Small intestine (tissue), 7 donors: Measurements from ENCODE around the gene OPHN1. TPM values are rescaled to one million over a fixed set of nuclear protein-coding genes. Genes with fewer than 3 reads are reported as not detected.
"Not testable (repeated sequence)": the region's sequence is repeated elsewhere in the genome, so short reads cannot be mapped to it uniquely, and the experiment has no call there.

ENCODE experiments used
- DNase-seq, 2 donors: peaks; one replicate each; pipeline versions ENCODE4 v3.0.0 to v3.0.0-alpha.2; 2013
- FAIRE-seq: peaks from 2 replicates; lab custom pipeline; 2012; peaks lifted over from hg19 to GRCh38; lab: Jason Lieb, UNC
- H3K27ac ChIP-seq, 3 donors: one replicate each; pipeline ENCODE4 v1.5.1; 2013; ENCODE audit warnings: low read length in 2 of 3, mild to moderate bottlenecking in 2 of 3, control low read depth in 1 of 3, inconsistent platforms in 1 of 3, low read depth in 1 of 3, moderate library complexity in 1 of 3
- H3K27me3 ChIP-seq, 3 donors: one replicate each; pipeline ENCODE4 v1.6.1; 2013; ENCODE audit warnings: low read length in 3 of 3, inconsistent platforms in 1 of 3; ENCODE audit not compliant: control insufficient read depth in 3 of 3, insufficient read depth in 3 of 3
- H3K36me3 ChIP-seq, 3 donors: one replicate each; pipeline ENCODE4 v1.6.1; 2013; ENCODE audit warnings: low read length in 3 of 3, inconsistent platforms in 1 of 3, low read depth in 1 of 3, mild to moderate bottlenecking in 1 of 3, moderate library complexity in 1 of 3; ENCODE audit not compliant: control insufficient read depth in 3 of 3, insufficient read depth in 2 of 3
- H3K4me1 ChIP-seq, 3 donors: one replicate each; pipeline ENCODE4 v1.6.1; 2013; ENCODE audit warnings: low read length in 2 of 3, inconsistent platforms in 1 of 3, low read depth in 1 of 3, mild to moderate bottlenecking in 1 of 3, moderate library complexity in 1 of 3; ENCODE audit not compliant: control insufficient read depth in 3 of 3, insufficient read depth in 2 of 3
- H3K4me3 ChIP-seq, 3 donors: one replicate each; pipeline ENCODE4 v1.5.1; 2013; ENCODE audit warnings: low read length in 3 of 3, control low read depth in 1 of 3, inconsistent platforms in 1 of 3, low read depth in 1 of 3, mild to moderate bottlenecking in 1 of 3, moderate library complexity in 1 of 3
- H3K9me3 ChIP-seq, 2 donors: one replicate each; pipeline ENCODE4 v1.6.1; 2013; ENCODE audit warnings: low read depth in 1 of 2, low read length in 1 of 2; ENCODE audit not compliant: control insufficient read depth in 2 of 2, insufficient read depth in 1 of 2
- WGBS, 3 donors: extraction: QIAGEN DNeasy Blood & Tissue Kit; methylation state at CpG; one replicate each; pipeline ENCODE4 v1.1.7; 2013; 5-methylcytosine and 5-hydroxymethylcytosine counted together
- polyA plus RNA-seq, 4 donors: library from polyadenylated mRNA; stranded (reverse) in 3 of 4; unstranded in 1 of 4; fragments of 200-250 nt in 3 of 4; fragments of 120-200 nt in 1 of 4; gene quantifications; one replicate each; pipeline versions ENCODE4 v1.2.1 to v1.2.3, GENCODE V29; 2013
- donor health status: healthy with polysubstance abuse.
- donor health status: control.
- donor health status: control.
- donor health status: Bipolar disorder and iron deficiency.
- donor health status: healthy.

The OPHN1 gene
- polyA plus RNA-seq, 4 donors = 0.89 to 6.3 (median 3.0) TPM

- no peaks in the 10 kb centered on the region for H3K9me3 ChIP-seq
- no peaks in the 10 kb centered on the region for H3K36me3 ChIP-seq
- FAIRE-seq (no peak), DNase-seq (no peak)
- WGBS, 3 donors = 47 to 68% (median 58%) methylated on average over 4 of the region's 4 CpGs
- H3K27me3 ChIP-seq = no peaks in the 10 kb centered on the region
- no peaks in the 10 kb centered on the region for H3K4me1 ChIP-seq
- no peak overlapping the region for H3K27ac ChIP-seq
- no peak overlapping the region for H3K4me3 ChIP-seq
Measured at GRCh38 chrX:68332201-68332731, 101.0 kb downstream of the OPHN1 start.

- H3K9me3 ChIP-seq, H3K4me1 ChIP-seq, H3K36me3 ChIP-seq, FAIRE-seq, H3K27me3 ChIP-seq, H3K27ac ChIP-seq, DNase-seq, H3K4me3 ChIP-seq: not testable (repeated sequence)
- 98 to 100% methylated on average over 3 to 9 of the region's 30 CpGs; no CpG with 5 or more reads in 1 of the 3 donors for WGBS, 3 donors
Measured at GRCh38 chrX:68326841-68327240, 106.5 kb downstream of the OPHN1 start.

- Histone ChIP-seq H3K36me3 (no peaks in the 10 kb centered on the region), H3K27me3 (no peaks in the 10 kb centered on the region), H3K4me3 (no peak overlapping the region), H3K9me3 (no peaks in the 10 kb centered on the region), H3K27ac (no peak overlapping the region), H3K4me1 (no peaks in the 10 kb centered on the region)
- WGBS, 3 donors = 16 to 32% (median 25%) methylated on average over 1 of the region's 1 CpG
- DNase-seq (no peak), FAIRE-seq (no peak)
Measured at GRCh38 chrX:68307769-68308168, 125.5 kb downstream of the OPHN1 start.

GRCh38 chrX:68304602-68305001 is 128.7 kb downstream of the OPHN1 start:
- no peaks in the 10 kb centered on the region for H3K4me1 ChIP-seq
- H3K27ac ChIP-seq = no peak overlapping the region
- FAIRE-seq = no peak
- no peaks in the 10 kb centered on the region for H3K9me3 ChIP-seq
- H3K4me3 ChIP-seq = no peak overlapping the region
- WGBS, 3 donors = 65 to 97% (median 88%) methylated on average over 1 of the region's 1 CpG
- H3K27me3 ChIP-seq = no peaks in the 10 kb centered on the region
- no peak for DNase-seq
- H3K36me3 ChIP-seq = no peaks in the 10 kb centered on the region

- FAIRE-seq (no peak), DNase-seq (no peak)
- H3K27ac ChIP-seq = no peak overlapping the region
- no peaks in the 10 kb centered on the region for H3K4me1 ChIP-seq
- no peaks in the 10 kb centered on the region for H3K9me3 ChIP-seq
- H3K4me3 ChIP-seq = no peak overlapping the region
- no peaks in the 10 kb centered on the region for H3K36me3 ChIP-seq
- H3K27me3 ChIP-seq = no peaks in the 10 kb centered on the region
- 75 to 81% (median 76%) methylated on average over 2 of the region's 2 CpGs for WGBS, 3 donors
Measured at GRCh38 chrX:68299898-68300297, 133.4 kb downstream of the OPHN1 start.

GRCh38 chrX:68292471-68292870 is 140.8 kb downstream of the OPHN1 start:
- Histone ChIP-seq H3K9me3 (no peaks in the 10 kb centered on the region), H3K36me3 (no peaks in the 10 kb centered on the region), H3K4me1 (no peaks in the 10 kb centered on the region), H3K4me3 (no peak overlapping the region), H3K27ac (no peak overlapping the region), H3K27me3 (no peaks in the 10 kb centered on the region)
- FAIRE-seq = no peak
- DNase-seq = no peak
- WGBS, 3 donors = 73 to 85% (median 74%) methylated on average over 3 of the region's 3 CpGs

- FAIRE-seq (no peak), DNase-seq (no peak)
- Histone ChIP-seq H3K9me3 (no peaks in the 10 kb centered on the region), H3K27ac (no peak overlapping the region), H3K4me3 (no peak overlapping the region), H3K36me3 (no peaks in the 10 kb centered on the region), H3K4me1 (peaks cover 0 to 3% (median 0%) of the 10 kb centered on the region in 3 donors), H3K27me3 (no peaks in the 10 kb centered on the region)
Measured at GRCh38 chrX:68288127-68288526, 145.2 kb downstream of the OPHN1 start.

GRCh38 chrX:68287419-68287818 is 145.9 kb downstream of the OPHN1 start:
- Histone ChIP-seq H3K27me3 (no peaks in the 10 kb centered on the region), H3K9me3 (no peaks in the 10 kb centered on the region), H3K4me3 (no peak overlapping the region), H3K27ac (no peak overlapping the region), H3K4me1 (peaks cover 0 to 3% (median 0%) of the 10 kb centered on the region in 3 donors), H3K36me3 (no peaks in the 10 kb centered on the region)
- FAIRE-seq = no peak
- no peak for DNase-seq
- 54 to 86% (median 84%) methylated on average over 3 of the region's 3 CpGs for WGBS, 3 donors

GRCh38 chrX:68286980-68287379 is 146.3 kb downstream of the OPHN1 start:
- peaks cover 0 to 3% (median 0%) of the 10 kb centered on the region in 3 donors for H3K4me1 ChIP-seq
- H3K9me3 ChIP-seq = no peaks in the 10 kb centered on the region
- no peak overlapping the region for H3K27ac ChIP-seq
- no peaks in the 10 kb centered on the region for H3K36me3 ChIP-seq
- H3K4me3 ChIP-seq = no peak overlapping the region
- no peak for FAIRE-seq
- H3K27me3 ChIP-seq = no peaks in the 10 kb centered on the region
- DNase-seq = no peak
